GM18498 (cell line): ENCODE measurements around the gene ANKRD60.

Experiments
- ATAC-seq: cut with Tn5 transposase; IDR thresholded peaks from one replicate; pipeline ENCODE4 v1.9.1; 2021; ENCODE audit warnings: mild to moderate bottlenecking, moderate library complexity; ENCODE audit not compliant: unreplicated experiment

Gene ANKRD60

DNA sequence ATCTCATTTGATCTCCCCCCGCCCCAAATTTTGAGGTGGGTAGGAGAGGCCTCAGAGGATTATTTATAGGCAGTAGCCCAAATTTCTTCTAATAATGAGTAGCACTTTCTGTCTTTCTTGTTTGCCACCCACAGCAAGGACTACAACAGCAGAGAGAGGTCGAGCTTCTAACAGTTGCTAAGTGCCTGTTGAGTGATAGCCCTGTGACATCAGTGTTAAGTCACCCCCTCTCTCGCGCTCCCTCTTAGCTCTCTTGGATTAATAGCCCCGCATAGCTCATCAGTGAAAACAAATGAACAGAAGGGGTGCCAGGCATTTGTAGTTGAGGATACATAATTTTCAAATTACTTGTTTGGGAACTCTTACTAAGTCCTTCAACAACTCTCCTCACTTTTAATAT, 3.5 kb downstream of the ANKRD60 start:
- ATAC-seq, result no peak

DNA sequence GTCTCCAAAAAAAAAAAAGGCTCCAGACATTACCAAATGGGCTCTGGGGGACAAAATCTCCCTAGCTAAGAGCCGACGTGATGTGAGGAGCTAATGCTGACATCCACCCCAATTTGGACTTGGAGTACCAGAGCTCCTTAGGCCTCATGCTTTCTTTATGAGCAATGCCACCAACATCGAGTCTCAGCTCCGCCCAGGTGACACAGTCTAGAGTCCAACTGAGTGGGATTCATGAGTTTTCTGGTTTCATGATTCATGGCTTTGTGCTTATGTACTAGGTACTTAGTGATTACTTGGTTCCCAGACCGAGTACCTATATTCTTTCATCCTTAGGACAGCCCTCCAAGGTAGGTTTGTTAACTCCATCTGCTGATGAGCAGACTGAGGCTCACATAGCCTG, 4.4 kb downstream of the ANKRD60 start:
- ATAC-seq, result no peak

- ATAC-seq, result no peak
These were observed 5.0 kb downstream of the ANKRD60 start for GRCh38 chr20:58223358-58223941.

DNA sequence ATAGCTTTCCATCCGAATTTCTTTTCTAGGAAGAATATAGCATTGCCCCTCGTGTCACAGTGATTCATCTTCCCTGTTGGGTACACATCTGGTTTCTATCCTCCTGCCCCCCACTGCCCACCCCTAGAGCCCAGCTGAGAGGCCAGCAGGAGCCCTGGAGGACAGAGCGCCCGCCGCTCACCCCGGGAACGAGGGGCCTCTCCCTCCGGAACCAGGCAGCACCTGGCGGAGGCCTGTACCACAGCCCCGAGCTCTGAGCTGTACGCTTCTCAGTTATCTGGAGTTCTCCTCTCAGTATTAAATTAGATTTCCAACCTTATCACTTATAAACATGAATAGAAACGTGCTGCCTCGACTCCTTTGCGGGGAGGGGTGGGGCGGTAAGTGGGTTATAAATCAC, 6.0 kb downstream of the ANKRD60 start:
- no peak for ATAC-seq

DNA sequence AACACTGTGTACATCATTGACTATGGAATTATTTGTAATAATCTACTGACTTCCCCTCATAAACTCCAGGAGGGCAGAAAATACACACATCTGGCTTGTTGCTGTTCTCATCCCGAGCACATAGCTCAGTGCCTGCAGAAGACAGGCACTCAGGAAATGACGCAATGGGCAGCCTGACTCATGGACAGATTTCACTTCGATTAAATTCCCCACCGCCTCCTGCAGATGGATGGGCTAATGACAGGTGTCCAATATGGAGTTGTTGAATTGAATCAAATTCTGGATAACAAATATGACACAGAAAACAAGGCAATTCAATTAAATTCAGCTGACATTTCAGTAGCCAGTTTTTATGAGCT, 9.1 kb downstream of the ANKRD60 start:
- ATAC-seq, result no peak

DNA sequence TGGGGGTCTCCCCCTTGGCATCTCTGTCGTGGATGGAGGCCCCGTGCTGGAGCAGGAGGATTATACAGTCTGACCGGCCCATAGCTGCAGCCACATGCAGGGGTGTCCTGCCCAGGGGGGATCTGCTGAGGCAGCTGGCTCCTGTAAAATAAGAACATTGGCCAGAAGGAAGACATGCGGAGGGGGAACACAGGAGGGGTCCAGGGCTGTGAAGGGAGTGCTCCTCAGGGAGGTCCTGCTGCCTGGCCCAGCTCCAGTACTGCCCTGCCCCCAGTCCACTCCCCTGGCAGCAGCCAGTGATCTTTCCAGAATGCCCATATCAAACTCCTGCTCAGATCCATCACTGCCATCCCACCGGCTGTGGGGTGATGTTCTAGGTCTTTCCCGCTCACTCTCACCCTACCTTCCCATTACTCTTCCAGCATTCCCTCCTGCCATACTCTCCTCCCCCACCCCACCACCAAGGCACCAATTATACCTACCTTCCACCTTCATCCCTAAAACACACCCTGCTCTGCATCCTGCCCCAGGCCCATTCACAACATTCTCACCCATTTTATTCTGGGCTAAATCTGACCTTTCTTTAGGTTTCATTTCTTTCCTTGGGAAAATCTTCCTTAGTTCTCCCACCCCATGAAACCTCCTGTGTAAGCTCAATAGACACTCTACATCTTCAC, 9.7 kb downstream of the ANKRD60 start:
- no peak for ATAC-seq

DNA sequence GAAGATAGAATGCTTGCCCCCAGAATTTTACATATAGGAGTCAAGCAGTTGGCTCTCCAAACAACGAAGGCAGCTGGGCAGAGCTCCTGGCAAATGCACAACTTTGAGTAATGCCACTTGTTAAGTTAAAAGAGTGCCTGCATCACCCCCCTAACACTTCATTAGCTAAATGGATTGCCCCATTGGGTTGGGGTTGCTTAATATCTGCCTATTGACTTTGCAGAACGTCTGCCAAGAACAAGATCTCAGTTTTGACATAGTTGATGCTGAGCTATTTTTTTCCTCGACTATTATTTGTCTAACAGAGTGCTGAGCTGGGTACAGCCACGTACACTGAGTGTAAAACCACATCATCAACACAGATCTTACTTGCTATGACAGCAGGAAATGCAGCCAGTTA, 12.1 kb downstream of the ANKRD60 start:
- no peak for ATAC-seq

DNA sequence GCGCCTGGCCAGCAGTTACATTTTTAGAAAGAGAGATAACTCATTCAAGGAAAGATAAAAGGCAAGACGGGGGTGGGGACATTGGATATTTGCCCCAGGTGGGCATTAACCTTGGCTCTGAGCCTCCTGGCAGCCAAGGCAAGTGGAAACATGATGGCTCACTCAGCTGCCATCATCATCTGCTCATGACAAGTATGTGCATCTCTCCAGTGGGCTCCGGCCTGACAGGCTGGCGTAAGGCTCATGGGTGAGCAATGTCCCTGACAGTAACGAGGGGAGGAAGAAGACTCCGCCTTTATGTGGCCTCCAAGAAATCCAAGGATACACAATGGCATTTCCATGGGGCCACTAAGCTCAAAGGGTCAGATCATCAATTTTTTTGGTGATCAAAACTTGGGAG, 13.3 kb downstream of the ANKRD60 start:
- no peak for ATAC-seq

DNA sequence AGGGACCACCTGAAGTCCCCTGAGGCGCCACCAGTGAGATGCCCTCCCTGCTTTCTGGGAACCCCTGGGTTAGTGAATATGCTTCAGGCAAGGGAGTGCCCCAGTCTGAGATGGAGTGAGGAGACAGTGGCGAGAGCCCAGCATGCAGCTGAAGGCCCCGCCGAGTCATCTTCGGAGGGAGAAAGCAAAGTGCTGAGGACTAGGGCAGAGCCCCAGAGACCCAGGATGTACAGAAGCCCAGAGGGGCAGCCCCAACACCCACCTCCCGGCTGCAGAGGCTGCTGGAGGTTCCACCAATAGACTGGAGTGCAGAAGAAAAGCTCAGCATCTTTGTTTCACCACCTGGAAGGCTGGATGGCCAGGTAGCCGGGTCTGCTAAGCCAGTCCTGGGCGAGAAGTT, 14.1 kb downstream of the ANKRD60 start:
- no peak for ATAC-seq

DNA sequence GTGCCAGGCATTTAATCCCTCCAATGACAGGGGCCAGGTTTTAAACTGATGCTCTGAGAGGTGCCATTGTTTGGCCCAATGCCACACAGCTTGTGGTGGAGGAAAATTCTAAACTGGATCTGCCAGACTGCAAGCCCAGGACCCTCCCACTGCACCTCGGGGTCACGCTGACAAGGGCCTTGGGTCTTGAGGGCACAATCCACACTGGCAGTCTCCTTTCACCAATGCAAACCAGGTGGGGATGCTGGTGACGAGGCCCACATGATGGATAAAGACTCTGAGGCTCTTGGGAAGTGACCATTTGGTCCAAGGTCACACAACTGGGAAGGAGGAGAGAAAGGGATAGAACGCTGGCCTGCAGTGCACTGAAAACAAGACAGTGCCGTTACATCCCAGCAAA, 14.7 kb downstream of the ANKRD60 start:
- no peak for ATAC-seq

- ATAC-seq, result no peak
These were observed 15.3 kb downstream of the ANKRD60 start for GRCh38 chr20:58213121-58213520.

- ATAC-seq, result no peak
These were observed 15.8 kb downstream of the ANKRD60 start for GRCh38 chr20:58212636-58213035.

DNA sequence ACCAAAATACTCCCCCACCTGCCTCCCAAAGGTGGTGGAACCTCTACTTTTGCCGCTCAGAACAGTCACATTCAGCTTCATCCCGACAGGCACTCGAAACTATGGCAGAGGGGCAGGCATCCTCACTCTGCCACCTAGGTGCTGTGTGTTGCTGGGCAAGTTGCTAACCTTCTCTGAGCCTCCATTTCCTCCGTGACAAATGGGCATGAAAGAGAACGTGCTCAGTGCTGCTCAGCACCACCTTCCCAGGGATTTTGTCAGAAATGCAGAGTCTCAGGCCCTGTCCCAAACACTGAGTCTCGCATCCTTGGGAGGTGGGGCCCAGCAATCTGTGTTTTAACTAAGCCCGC, 18.1 kb downstream of the ANKRD60 start:
- no peak for ATAC-seq

DNA sequence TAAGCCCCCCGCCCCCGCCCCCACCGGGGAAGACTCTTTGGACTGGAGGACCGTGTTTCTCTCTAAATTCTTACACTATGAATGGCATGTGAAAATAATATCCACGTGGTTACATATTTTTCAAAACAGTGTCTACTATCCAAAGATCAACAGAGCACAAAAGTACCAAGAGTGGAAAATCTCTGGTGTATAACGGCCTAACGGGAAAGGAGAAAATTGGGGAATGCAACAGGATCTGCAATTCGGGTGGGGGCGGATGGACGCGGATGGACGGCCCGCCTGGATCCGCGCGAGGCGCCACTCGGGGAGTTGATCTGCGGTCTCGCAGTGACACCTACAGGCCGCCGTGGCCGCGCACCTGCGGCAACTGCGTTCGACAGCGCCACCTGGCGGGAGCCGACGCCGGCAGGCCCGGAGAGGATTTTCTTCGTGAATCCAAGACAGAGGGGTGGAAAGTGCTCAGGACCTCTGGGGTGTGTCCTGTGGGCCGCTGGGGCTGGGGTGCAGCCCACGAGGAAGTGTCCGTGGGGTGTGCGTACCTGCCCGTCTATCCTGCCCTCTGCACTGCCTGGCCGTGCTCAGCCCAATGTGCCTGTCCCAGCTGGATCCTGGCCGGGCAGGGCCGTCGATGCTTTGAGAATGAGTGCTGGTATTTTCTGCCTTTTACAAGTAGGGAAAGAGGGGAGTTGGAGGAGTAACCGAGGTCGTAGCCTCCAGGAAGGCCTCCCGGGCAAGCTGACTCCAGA, 18.6 kb downstream of the ANKRD60 start:
- peak; percentile 77 for ATAC-seq

DNA sequence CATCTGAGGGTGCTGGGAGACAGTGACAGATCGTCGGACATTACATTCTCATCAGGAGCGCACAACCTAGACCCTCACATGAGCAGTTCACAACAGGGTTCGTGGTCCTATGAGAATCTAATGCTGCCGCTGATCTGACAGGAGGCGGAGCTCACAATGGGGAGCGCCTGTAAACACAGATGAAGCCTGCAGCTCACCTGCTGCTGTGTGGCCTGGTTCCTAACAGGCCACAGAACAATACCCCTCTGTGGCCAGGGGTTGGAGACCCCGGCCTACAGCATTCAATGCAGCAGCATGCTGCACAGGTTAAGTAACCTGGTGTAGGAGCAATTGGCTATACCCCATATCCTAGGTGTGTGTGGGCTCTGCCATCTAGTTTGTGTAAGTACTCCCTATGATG, 19.5 kb downstream of the ANKRD60 start:
- ATAC-seq, result no peak

DNA sequence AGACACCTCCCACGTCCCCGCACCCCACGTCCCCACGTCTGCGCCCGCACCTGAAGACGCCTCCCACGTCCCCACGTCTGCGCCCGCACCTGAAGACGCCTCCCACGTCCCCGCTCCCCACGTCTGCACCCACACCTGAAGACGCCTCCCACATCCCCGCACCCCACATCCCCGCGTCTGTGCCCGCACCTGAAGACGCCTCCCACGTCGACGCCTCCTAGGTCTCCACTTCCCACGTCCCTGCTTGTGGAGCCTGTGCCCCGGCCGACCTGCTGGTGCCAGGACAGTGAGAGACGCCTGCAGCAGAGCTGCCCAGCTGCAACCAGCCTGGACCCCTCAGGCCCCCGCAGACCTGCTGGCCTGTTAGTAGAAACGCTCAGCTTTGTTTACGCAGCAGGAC, 22.6 kb downstream of the ANKRD60 start:
- no peak for ATAC-seq

DNA sequence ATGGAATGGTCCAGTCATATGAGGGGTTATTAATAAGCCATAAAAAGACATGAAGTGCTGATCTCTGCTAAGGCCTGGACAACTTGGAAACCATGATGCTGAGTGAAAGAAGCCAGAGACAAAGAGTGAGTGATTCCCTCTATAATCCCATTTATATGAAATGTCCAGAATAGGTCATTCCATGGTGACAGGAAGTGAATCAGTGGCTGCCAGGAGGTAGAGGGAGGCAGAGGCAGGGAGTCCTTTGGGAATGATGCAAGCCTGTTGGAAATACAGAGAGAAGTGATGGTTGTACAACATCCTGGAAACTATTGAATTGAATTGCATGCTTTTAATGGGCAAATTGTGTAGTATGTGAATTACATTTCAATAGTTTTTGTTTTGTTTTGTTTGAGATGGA, 26.4 kb downstream of the ANKRD60 start:
- no peak for ATAC-seq

GRCh38 chr20:58201616-58202015, 26.8 kb downstream of the ANKRD60 start:
- no peak for ATAC-seq

- ATAC-seq, result no peak
These were observed 29.0 kb downstream of the ANKRD60 start for GRCh38 chr20:58199469-58199868.

DNA sequence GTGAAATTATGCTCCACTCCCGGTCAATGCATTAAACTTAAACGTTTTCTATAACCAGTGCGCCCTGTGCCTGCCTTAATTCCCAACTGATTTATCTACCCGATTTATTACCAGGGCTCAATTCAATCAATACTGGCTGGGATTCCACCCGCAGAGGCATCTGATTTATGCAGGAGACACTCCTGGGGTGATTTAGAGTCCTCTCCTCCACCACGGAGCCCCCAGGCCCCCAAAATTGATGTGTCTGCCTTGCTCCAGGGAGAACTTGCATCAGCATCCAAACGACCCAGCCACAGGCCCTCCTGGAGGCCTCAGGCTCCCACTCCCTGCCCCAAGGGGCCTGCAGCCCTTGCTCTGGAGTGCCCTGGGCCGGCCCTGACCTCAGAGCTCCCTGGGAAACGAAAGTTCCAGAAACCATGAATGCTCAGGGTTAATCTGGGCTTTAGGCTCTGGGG, 29.5 kb downstream of the ANKRD60 start:
- no peak for ATAC-seq

- ATAC-seq, result no peak
These were observed 30.1 kb downstream of the ANKRD60 start for GRCh38 chr20:58198384-58198783.

DNA sequence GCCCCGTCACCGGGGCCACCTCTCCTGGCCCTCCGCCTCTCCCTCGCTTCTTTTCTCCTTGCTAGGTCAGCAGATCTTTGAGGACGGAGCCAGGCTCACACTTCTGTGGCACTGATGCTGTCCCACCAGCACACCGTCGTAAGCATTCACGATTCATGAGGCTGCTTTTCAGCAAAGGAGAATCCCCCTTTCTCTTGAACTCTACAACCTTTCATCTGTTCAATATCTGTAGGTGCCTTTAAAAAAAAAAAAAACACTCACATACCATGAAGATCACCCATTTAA, 31.3 kb downstream of the ANKRD60 start:
- ATAC-seq, result no peak
